DMS114 treated with DMSO at 0.1 percent for 48 hours (cell line): ENCODE data around the gene NKX2-2.
"Not testable (repeated sequence)": the region's sequence is repeated elsewhere in the genome, so short reads cannot be mapped to it uniquely, and the experiment has no call there.

ENCODE experiments used
- DNase-seq: peaks from one replicate; lab custom pipeline; 2025; ENCODE audit not compliant: unreplicated experiment; lab: John Stamatoyannopoulos, UW

The NKX2-2 gene

DNA sequence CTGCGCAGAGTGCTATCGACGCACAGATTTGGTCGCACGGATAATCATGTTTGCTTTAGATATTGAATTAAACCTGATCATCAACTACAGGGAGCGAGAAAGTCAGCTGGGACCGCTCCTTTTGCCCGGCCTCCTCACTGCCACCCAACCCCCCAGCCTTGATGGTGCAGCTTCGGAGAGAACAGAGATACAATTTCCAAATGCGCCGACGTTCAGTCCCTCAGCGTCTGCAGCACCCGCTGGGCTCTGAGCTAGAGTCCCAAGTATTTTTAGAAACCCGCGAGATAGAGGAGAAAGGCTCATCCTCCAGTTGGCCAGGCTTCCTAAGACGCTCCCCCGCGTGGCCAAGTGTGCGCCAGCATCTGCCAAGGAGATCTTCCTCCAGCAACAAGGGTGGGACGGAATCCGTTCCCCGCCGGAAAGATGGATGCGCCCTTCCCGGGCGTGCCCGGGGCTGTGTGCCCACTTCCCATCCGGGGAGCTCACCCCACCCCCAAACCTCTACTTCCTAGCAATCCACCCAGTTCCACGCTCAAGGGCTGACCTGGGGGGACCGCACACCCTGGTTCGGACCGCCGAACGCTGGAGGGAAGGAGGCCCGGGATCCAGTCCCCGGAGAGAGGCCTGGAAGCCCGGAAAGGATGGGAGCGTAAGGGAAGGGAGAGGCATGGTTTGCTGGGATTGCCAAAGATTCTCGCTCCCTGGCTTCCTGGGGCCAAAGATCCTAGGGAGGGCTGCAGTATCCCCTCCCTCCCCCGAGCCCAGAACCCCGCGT lies 4.1 kb downstream of the NKX2-2 start:
- DNase-seq, result no peak

DNA sequence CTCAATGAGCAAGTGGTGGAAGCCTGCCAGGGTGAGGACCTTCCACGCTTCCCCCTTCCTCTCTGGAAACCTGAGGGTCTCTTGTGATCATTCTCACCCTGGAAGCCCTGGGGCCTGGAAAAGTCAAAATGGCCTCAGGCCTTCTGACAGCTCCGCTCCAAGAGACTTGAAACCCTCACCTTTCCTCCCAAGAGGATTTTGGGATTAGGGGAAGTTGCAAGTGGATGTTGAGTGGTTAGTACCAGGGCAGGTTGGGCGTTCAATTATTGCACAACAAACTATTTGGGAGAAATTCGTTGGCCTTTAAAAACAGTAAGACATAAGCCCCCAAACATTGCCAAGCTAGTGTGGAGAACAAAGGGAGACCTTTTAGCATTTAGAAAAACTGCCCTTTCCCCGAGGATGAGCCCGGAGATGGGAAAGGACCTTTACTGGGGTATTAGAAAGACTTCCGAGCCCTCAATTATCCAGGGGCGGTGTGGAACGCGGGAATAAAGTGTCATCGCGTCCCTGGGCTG lies 4.7 kb downstream of the NKX2-2 start:
- DNase-seq, result no peak

DNA sequence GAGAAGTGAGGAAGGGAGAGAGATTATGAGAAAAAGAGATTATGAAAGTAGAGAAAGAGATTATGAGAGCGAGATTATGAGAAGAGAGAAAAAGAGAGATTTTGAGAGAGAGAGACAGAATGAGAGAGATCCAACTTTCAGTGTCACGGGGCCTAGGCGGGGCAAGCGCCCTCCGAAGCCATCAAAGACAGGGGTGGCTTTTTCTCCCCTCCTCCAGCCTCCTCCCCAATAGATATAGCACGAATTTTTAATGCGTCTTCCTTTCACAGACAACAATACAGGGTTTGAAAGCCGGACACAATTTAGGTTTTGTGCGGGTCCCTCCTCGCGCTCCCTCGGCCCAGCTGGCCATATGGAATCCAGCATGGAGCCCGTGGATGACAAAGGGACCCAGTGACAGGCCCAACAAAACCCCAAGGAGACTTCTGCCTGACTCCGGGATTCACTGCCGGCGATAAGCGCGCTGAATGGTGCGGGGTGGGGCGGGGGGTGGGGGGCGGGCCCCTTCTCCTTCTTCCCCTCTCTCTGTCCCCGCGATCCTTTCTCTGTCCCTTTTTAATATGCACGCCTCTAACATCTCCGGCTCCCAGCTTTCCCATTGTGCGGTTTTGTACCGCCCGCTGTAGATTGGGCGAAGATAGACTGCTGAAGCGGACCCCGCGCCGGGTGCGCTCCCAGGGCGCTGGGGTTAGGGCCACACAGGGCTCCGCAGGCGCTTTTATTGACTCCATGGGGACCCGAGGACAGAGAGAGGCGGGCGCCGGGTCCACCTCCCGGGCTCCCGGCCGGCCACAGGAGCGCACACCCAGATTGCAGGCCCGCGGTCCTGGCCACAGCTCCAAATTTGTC lies 5.4 kb downstream of the NKX2-2 start:
- no peak for DNase-seq

DNA sequence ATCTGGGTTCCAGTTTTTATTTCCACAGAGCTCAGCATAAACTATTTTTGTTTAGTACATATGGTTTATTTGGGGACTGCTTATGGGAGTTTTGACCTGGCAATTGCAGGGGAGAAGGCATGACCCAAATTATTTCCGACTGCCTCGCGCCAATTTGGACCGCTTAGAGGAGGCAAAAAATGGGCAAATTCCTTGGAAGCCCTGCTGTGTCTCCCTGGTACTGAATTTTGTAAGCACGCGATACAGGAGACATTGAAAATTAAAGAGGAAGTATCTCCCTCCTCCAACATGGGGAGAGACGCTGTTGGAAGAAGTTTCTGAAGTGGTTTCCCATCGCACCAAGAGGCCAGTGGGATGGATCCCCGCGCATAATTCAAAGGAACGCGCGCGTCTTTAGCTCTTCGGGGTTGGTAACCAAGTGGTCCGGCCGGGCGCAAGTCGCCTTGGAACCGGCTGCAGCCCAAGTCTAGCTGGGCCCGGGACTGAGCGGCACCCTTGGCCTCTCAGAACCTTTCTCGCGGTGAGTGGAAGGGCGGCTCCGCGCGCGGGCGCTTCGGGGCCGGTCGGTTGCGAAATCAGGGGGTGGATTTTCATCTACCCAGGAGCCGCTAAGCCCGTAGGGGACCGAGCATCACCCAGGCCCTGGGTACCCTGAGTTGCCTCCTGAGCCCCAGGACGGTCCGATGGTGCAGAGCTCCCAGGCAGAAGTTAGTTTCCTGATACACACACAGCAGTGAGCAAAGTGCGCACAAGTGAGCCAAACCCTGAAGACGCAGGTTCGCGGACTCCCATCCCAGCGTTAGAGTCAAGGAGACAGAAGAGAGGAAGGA lies 6.2 kb downstream of the NKX2-2 start:
- DNase-seq, result no peak

DNA sequence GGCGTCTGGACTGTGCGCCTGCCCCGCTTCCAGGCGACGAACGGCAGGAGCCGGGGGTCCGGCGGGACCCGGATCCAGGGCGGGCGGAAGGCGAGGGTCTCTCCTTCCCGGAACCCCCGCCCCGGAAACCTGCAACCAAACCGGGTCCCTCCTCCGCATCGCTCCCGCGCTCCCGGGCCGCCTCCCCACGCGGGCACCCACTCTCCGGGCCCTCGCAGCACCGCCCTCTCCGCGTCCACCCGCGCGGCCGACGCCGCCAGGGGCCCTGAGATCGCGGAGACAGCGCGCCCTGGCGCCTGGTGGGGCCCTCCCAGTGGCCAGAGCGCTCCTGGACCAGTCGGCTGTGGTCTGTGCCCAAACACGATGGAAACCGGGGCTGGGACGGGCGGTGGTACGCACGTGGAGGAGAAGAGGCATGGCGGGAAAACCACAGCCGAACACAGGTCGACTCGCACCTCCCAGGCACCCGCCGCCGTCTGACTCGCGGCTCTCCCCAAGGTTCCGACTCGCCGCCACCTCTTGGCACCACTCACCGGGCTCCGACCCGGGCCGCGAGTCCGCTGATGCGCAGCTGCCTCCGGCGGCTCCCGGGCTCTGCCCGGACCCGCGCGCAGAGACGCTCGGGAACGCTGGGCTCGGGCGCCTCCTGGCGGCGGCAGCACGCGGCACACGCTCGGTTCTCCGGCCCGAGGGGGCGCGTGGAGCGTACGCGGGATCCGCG lies 7.9 kb downstream of the NKX2-2 start:
- peak; percentile 43 for DNase-seq

DNA sequence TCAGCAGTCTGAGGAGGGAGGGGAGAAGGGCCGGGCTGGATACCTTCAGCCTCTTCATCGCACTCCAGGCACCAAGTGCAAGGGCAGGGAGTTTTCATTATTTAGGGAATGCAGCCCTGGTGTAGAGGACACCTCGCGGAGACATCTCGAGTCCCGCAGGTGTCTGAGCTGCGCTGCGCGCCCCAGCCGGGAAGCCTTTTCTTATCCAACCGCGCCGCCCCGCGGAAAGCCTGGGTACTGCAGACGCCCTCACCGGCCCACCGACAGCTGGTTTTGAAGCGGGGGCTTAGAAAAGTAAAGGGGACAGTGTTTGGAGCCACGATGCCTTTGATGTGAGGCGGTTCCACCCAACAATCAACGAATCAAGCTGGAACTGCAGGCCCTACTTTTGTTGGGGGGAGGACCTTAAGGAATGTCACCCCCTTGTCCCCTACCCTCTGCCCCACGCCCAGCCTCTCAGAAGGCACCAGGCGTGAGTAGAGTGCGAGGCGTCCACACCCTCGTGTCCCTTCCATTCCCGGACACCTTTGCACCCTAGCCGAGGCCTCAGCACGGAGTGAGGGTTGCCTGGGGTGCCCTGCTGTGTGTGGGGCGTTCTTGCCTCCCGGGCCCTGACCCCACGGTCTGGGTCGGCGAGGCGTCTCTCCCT lies 8.6 kb downstream of the NKX2-2 start:
- DNase-seq, result peak; percentile 36

DNA sequence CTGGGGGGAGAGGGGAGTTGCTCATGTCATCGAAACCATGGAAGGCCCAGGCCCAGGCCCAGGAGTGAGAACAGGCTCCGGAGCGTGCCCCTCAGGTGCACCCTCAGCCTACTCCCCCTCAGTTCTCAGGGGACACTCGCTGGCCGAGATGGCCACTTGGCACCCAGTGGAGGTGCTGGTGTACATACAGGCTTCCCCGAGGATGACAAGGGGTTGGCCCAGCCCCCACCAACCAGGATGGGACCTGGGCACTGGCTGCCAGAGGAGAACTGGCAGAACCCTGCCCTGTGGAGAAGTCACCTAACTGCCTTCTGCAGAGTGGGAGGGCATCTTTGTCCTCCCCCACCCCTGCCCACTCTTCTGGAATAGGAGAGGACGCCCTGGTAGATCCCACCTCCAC lies 9.5 kb downstream of the NKX2-2 start:
- no peak for DNase-seq

DNA sequence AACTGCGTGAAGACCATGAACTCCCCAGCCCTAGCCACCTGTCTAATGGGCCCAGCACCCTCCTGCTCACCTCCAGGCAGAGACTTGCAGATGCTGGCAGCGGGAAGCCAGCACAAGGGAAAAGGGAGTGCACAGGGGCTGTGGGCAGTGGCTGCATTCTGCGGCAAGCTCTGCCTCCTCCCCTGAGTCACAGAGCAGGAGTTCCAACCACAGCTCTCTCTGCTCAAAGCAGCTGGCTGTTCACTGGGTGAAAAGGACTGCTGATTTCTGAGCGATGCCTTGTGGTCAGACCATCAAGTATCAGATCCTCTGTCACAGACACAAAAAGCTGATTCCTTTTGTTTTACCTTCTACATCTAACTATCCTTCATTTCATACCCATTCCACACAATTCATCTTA lies 10.5 kb downstream of the NKX2-2 start:
- no peak for DNase-seq

DNA sequence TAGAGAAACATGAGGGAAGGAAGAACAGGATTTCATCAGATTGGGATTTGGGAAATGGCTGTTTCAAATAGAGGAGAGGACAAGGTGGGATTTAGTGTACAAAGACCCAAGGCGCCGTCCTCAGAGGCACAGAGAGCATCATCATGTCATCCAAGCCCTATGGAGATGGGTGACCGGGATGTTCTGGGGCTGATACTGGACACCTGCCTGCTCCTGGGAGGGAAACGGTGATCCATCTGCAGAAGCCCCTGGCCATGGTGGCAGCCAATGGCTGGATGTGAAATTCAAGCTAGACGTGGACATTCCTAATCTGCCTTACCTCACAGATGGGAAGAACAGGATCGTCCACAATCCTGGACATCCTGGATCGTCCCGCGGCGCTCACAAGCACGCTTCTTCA lies 12.7 kb downstream of the NKX2-2 start:
- DNase-seq, result no peak

DNA sequence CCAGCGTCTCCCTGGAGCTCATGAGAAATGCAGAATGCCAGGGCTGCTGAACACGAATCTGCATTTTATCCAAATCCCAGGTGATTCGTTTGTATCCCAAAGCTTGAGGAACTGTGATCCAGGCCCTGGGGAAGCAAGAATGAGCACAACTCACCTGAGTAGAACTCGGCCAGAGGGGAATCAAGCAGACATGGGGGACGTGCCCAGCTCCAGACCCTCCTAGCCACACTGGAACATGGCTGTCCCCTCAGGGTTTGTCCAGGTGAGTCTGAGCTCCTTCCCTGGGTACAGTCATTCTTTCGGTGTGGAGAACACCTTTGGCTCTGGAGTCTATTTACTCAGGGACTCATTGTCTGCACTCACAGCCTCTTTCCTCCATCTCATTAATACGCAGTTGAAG lies 13.3 kb downstream of the NKX2-2 start:
- DNase-seq, result no peak

DNA sequence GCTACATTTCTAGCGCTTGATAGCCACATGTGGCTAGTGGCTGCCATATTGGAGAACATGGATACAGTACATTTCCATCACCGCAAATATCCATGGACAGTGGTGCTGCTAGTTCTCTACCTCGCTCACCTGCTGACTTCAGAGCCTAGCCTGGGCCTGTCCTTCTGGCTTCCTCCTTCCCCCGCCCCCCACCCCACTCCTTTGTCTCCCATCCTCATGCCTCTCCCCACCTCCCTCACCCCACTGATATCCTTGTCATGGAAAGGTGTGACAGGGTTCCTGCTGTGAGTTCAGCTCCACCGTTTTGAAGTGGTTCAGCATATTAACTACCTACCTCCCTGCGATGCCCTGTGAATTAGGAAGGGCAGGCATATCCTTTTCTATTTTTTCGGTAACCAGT lies 14.2 kb downstream of the NKX2-2 start:
- no peak for DNase-seq

DNA sequence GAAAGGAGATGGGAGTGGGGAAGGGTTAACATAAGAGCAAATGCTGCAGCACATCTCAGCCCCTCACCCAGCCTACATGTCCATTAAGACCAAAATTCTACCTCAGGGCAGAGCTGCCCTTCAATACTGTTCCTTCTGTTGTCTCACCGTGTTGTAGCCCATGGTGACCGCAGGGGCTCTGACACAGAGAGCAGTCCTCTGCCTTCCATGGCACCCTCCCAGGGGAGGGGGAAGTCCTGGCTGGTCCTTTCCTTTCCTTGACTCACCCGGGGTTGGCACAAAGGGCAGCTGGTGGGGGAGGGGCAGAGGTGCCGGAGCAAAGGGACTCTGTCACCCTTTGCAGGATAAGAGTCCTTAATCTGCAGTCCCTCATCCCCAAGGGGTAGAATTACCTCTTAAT lies 15.2 kb downstream of the NKX2-2 start:
- no peak for DNase-seq

DNA sequence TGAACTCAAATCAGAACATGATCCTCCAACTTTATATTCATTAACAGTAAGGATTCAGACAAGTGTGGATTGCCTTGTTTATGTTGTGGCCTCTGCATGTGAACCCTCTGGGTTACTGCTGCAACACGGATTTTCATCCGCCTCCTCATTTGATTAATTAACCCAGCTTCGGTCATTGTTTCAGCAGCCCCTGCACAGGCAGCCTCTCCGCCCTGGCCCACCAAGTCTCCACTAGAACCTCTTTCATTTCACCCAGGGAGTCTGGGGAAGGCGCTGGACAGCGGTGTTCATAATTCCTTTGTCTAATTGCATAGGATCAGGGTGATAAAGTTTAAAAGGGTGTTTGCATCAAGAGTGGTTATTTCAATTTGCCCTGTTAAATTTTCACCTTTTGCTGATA lies 15.7 kb downstream of the NKX2-2 start:
- no peak for DNase-seq

DNA sequence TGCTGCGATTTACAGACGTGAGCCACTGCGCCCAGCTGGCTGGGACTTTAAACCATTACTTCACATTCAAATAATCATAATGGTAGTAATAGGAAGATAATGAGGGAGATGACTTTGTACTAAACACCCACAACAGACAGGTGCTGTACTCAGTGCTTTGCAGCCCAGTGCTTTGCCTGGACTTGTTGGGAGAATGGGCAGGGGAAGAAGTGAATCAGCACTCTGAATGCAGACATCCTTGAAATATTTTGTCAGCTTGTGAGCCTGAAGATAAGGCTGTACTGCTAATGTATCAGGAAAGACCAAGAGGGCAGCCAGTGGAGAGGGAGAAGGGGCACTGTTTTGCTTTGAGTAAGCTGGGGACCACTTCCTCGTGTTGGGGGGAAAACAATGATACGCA lies 17.4 kb downstream of the NKX2-2 start:
- DNase-seq, result no peak

DNA sequence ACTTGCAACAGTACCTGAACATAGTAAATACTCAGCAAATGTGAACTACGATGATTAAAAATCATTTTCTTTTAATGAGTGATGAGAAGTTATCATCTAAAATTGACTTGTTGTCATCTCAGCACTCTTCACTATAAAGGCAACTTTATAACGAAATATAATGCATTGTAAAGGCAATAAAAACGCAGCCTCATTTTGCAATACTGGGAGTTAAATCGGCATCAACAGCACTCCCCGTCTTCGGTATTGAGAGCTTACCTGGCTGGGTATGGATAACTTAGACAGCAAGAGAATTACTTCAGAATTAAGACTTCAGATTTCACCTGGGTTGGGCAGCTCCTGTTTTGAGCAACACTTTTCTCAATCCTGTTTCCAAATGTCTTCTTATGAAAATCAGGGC lies 20.8 kb downstream of the NKX2-2 start:
- DNase-seq, result no peak

DNA sequence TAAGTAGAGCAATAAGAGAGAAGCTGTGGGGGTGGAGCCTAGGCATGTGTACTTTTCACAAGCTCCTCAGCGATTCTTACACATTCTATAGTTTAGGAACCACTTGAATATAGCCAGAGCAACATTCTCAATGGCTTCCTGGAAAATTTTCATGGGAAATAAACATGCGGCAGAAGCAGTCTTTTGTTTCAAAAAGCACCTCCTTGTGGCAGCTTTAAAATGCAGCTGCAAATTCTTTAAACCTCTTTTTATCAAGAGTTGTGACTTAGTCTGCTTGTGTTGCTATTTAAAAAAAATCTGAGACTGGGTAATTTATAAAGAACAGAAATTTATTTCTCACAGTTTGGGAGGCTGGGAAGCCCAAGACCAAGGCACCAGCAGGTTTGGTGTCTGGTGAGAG lies 23.8 kb downstream of the NKX2-2 start:
- no peak for DNase-seq

DNA sequence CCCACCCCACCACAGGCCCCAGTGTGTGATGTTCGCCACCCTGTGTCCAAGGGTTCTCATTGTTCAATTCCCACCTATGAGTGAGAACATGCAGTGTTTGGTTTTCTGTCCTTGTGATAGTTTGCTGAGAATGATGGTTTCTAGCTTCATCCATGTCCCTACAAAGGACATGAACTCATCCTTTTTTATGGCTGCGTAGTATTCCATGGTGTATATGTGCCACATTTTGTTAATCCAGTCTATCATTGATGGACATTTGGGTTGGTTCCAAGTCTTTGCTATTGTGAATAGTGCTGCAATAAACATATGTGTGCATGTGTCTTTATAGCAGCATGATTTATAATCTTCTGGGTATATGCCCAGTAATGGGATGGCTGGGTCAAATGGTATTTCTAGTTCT lies 33.7 kb downstream of the NKX2-2 start:
- not testable (repeated sequence) for DNase-seq

DNA sequence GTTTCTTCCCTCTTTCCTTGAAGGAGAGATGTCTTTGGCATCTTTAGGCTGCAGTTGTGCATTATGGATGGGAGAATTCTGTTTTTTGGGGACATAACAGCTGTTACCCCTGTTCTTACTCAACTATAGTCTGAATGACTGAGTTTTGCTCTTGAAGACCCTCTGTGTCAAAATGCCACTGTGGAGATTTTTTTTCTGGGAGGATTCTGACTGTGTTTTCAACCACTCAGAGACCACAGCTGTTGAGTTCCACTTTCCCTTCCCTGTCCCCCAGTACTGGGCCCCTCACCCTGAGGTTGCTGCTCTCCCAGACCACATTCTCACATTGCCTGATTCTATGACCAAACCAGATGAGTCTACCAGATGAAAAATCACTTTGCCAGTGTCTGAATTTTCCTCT lies 48.1 kb downstream of the NKX2-2 start:
- DNase-seq, result no peak

DNA sequence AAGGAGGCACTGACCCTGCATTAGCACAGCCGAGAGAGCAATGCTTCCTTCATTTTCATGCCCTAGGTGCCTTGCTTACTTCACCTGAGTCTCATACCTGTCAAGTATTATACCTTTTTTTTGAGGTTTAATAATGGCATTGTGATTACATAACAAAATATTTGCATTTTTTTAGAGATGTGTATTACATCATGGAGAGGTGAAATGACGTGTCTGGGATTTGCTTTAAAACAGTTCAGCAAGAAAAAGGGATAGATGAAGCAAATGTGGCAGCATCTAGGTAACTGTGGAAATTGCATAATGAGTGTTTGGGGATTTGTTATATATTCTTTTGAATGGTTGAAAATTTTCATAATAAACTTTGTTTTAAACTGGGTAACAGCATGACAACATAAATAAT lies 48.9 kb downstream of the NKX2-2 start:
- no peak for DNase-seq
